Endothelial cell of umbilical vein (primary cell): ENCODE data around the gene IP6K3. TPM values are rescaled to one million over a fixed set of nuclear protein-coding genes. Genes with fewer than 3 reads are reported as not detected.

Experiments
- BruUV-seq: library from RNA; stranded (reverse); fragments of 400-500 nt; replicated peaks from 2 replicates; lab custom pipeline; 2021; lab: Mats Ljungman, UMichigan
- CTCF ChIA-PET: fragments of 300-600, 350-600 bp; sonication (Branson Sonifier 250); formaldehyde crosslinking; loops from one replicate; lab custom pipeline; 2021; ENCODE audit warnings: antibody characterized with exemption, inconsistent platforms; lab: Charles Lee
- POLR2A ChIA-PET: fragments of 300-600, 350-600 bp; sonication (Branson Sonifier 250); formaldehyde crosslinking; loops from one replicate; lab custom pipeline; 2021; ENCODE audit warnings: antibody characterized with exemption, inconsistent platforms; lab: Charles Lee
- DNase-seq: peaks from one replicate; pipeline ENCODE4 v3.0.0-alpha.2; 2011; ENCODE audit warnings: low read depth, low spot score
- FAIRE-seq: peaks from 2 replicates; lab custom pipeline; 2011; peaks lifted over from hg19 to GRCh38; lab: Jason Lieb, UNC
- H2AFZ ChIP-seq: 2 replicates; pipeline ENCODE4 v1.6.0; 2012; ENCODE audit warnings: low read depth, low read length, control low read depth, inconsistent platforms
- H3K27ac ChIP-seq: 2 replicates; pipeline ENCODE4 v1.5.1; 2011; ENCODE audit warnings: low read depth, mild to moderate bottlenecking, control low read depth, low read length, moderate library complexity; ENCODE audit not compliant: insufficient read depth
- H3K27me3 ChIP-seq, 2 experiments: 2 replicates each; pipeline versions ENCODE4 v1.6.0 to v1.6.1; 2011; ENCODE audit warnings: low read length in 2 of 2, mixed read lengths in 1 of 2; ENCODE audit not compliant: control insufficient read depth in 2 of 2, insufficient read depth in 2 of 2
- H3K36me3 ChIP-seq, 2 experiments: 2 replicates in 1 of 2; 3 replicates in 1 of 2; pipeline ENCODE4 v1.5.1; 2011; ENCODE audit warnings: low read length in 2 of 2, mild to moderate bottlenecking in 1 of 2, moderate library complexity in 1 of 2; ENCODE audit not compliant: control insufficient read depth in 2 of 2, insufficient read depth in 2 of 2; ENCODE audit errors: extremely low read depth in 1 of 2
- H3K4me1 ChIP-seq: 3 replicates; pipeline ENCODE4 v1.5.1; 2011; ENCODE audit warnings: mild to moderate bottlenecking, low read length; ENCODE audit not compliant: control insufficient read depth, insufficient read depth; ENCODE audit errors: extremely low read depth
- H3K4me2 ChIP-seq: 2 replicates; pipeline ENCODE4 v1.6.1; 2011; ENCODE audit warnings: low read length, control low read depth, mixed read lengths; ENCODE audit not compliant: insufficient read depth
- H3K4me3 ChIP-seq, 3 experiments: fragments of 200-600 bp in 1 of 3; sonication (generic), shearing (Covaris generic) in 1 of 3; replicated peaks in 1 of 3; 2 replicates each; pipeline ENCODE4 v1.5.1; 2011 to 2016; ENCODE audit warnings: control low read depth in 3 of 3, low read length in 3 of 3, mild to moderate bottlenecking in 2 of 3, inconsistent platforms in 1 of 3, low read depth in 1 of 3, moderate library complexity in 1 of 3; ENCODE audit not compliant: insufficient read depth in 1 of 3
- H3K79me2 ChIP-seq: 2 replicates; pipeline ENCODE4 v1.6.0; 2012; ENCODE audit warnings: low read length, inconsistent platforms; ENCODE audit not compliant: control insufficient read depth, insufficient read depth
- H3K9ac ChIP-seq: replicated peaks from 2 replicates; pipeline ENCODE3; 2011; ENCODE audit warnings: low read length, control low read depth; ENCODE audit not compliant: insufficient read depth; ENCODE audit errors: extremely low read depth
- H3K9me1 ChIP-seq: replicated peaks from 3 replicates; pipeline ENCODE4 v1.6.0; 2011; ENCODE audit warnings: mild to moderate bottlenecking, low read length; ENCODE audit not compliant: control insufficient read depth, insufficient read depth; ENCODE audit errors: extremely low read depth
- H3K9me3 ChIP-seq: replicated peaks from 2 replicates; pipeline ENCODE4 v1.5.1; 2012; ENCODE audit warnings: low read length, inconsistent platforms; ENCODE audit not compliant: control insufficient read depth, insufficient read depth
- H4K20me1 ChIP-seq: replicated peaks from 2 replicates; pipeline ENCODE3; 2011; ENCODE audit warnings: mild to moderate bottlenecking, low read length; ENCODE audit not compliant: control insufficient read depth, insufficient read depth; ENCODE audit errors: extremely low read depth
- EZH2 ChIP-seq: IDR thresholded peaks from 2 replicates; pipeline ENCODE4 v1.6.1; 2012; ENCODE audit warnings: borderline replicate concordance, low read depth, mild to moderate bottlenecking, moderate library complexity, low read length, inconsistent platforms; ENCODE audit not compliant: severe bottlenecking
- FOS ChIP-seq: IDR thresholded peaks from 2 replicates; pipeline ENCODE4 v1.6.1; 2011; ENCODE audit warnings: mild to moderate bottlenecking, low read length, moderate library complexity, borderline replicate concordance; ENCODE audit not compliant: insufficient read depth
- GATA2 ChIP-seq: IDR thresholded peaks from 2 replicates; pipeline ENCODE4 v1.7.0; 2011; ENCODE audit warnings: low read depth, mild to moderate bottlenecking, moderate library complexity, mixed read lengths, low read length; ENCODE audit not compliant: insufficient read length, insufficient read depth
- JUN ChIP-seq: IDR thresholded peaks from 2 replicates; pipeline ENCODE4 v1.6.1; 2011; ENCODE audit warnings: borderline replicate concordance, low read depth; ENCODE audit not compliant: insufficient read length, insufficient read depth
- MYC ChIP-seq: IDR thresholded peaks from one replicate; pipeline ENCODE4 v1.6.1; 2011; ENCODE audit warnings: mild to moderate bottlenecking, low read depth, low read length
- POLR2A ChIP-seq: IDR thresholded peaks from 2 replicates; pipeline ENCODE4 v1.6.1; 2012; ENCODE audit warnings: low read depth, mild to moderate bottlenecking, control low read depth, low read length
- POLR2AphosphoS5 ChIP-seq: IDR thresholded peaks from 2 replicates; pipeline ENCODE4 v1.6.1; 2012; ENCODE audit warnings: low read depth, mild to moderate bottlenecking, control low read depth, low read length, moderate library complexity; ENCODE audit not compliant: insufficient read depth
- dilution Hi-C: fragments of 300-500 bp; cut with MboI; formaldehyde crosslinking; loops from one replicate; pipeline ENCODE4 v1.15.0; 2019; ENCODE audit warnings: low sequenced_read_pairs; ENCODE audit not compliant: extremely low pct_ligation_motif_present
- intact Hi-C: fragments of 100-400 bp; cut with micrococcal nuclease; formaldehyde crosslinking; loops from one replicate; pipeline ENCODE4 v1.10.0; 2022
- polyA plus RNA-seq, 4 experiments: library from polyadenylated mRNA; depleted of rRNA in 3 of 4; stranded (reverse) in 3 of 4; unstranded in 1 of 4; fragments of >200 nt; gene quantifications; 2 replicates each; pipeline versions ENCODE4 v1.2.1 to v1.2.3, GENCODE V29; 2011 to 2012; ENCODE audit warnings: missing spikeins in 1 of 4
- total RNA-seq: library from RNA; stranded (reverse); gene quantifications from 2 replicates; pipeline ENCODE4 v1.2.3, GENCODE V29; 2021
- TF ChIP-seq, protein P1 (sequence below): IDR thresholded peaks from 2 replicates; pipeline ENCODE4 v1.6.1; 2011; ENCODE audit not compliant: insufficient read depth, insufficient read length
- TF ChIP-seq, protein P2 (sequence below), 2 donors: IDR thresholded peaks; 1 replicate in 1 of 2; 2 replicates in 1 of 2; pipeline ENCODE4 v1.5.1; 2011; ENCODE audit warnings: low read length in 2 of 2, mild to moderate bottlenecking in 2 of 2, moderate library complexity in 2 of 2, control low read depth in 1 of 2, inconsistent platforms in 1 of 2, low read depth in 1 of 2; ENCODE audit not compliant: insufficient read depth in 1 of 2; ENCODE audit errors: extremely low read depth in 1 of 2

The IP6K3 gene
- total and polyA plus RNA-seq, 2 donors (not counting 3 experiments of a cell fraction or from before 2014, with no cell fraction given), result not detected

DNA sequence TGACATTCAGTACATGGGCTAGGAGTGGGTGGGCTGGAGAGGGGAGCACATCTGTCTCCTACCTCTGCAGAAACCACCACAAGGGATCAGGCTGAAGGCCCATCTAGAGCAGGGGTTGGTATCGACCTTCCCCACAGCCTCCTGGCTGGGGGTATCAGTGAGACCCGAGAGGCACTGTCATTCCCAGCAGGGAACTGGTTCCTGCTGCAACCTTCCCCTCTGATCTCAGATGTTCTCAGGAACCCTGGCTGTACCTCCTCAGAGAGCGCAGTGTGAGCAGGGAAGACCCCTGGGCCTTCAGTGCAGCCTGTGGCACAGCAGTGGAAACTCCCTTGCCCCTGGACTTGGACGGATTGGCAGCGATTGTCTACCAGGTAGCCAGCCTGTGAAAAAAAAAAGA, 7.8 kb downstream of the IP6K3 start:
- Histone ChIP-seq H3K27me3 (peaks cover 4 to 5% of the 10 kb centered on the region in 2 experiments), H3K9me1 (no peaks in the 10 kb centered on the region), H2AFZ (no peak overlapping the region), H3K4me2 (no peak overlapping the region), H4K20me1 (no peaks in the 10 kb centered on the region), H3K79me2 (no peaks in the 10 kb centered on the region), H3K4me1 (no peaks in the 10 kb centered on the region), H3K9me3 (no peaks in the 10 kb centered on the region), H3K4me3 (no peak overlapping the region), H3K9ac (no peak overlapping the region), H3K27ac (no peak overlapping the region), H3K36me3 (no peaks in the 10 kb centered on the region)
- TF ChIP-seq, protein P1, sequence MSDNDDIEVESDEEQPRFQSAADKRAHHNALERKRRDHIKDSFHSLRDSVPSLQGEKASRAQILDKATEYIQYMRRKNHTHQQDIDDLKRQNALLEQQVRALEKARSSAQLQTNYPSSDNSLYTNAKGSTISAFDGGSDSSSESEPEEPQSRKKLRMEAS, result no peak
- TF ChIP-seq MYC (no peak), JUN (no peak), POLR2A (no peak), FOS (no peak), GATA2 (no peak), POLR2AphosphoS5 (no peak), EZH2 (no peak)
- TF ChIP-seq, protein P2, sequence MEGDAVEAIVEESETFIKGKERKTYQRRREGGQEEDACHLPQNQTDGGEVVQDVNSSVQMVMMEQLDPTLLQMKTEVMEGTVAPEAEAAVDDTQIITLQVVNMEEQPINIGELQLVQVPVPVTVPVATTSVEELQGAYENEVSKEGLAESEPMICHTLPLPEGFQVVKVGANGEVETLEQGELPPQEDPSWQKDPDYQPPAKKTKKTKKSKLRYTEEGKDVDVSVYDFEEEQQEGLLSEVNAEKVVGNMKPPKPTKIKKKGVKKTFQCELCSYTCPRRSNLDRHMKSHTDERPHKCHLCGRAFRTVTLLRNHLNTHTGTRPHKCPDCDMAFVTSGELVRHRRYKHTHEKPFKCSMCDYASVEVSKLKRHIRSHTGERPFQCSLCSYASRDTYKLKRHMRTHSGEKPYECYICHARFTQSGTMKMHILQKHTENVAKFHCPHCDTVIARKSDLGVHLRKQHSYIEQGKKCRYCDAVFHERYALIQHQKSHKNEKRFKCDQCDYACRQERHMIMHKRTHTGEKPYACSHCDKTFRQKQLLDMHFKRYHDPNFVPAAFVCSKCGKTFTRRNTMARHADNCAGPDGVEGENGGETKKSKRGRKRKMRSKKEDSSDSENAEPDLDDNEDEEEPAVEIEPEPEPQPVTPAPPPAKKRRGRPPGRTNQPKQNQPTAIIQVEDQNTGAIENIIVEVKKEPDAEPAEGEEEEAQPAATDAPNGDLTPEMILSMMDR (IDR thresholded peaks at IDR 0.05; ENCODE audit: extremely low read depth in 1 of 2, insufficient read depth in 1 of 2, low read depth in 1 of 2, low read length in 2 of 2), result no peak
- no TSS peak for BruUV-seq
- intact Hi-C loops (no loop called here), dilution Hi-C loops (no loop called here)
- CTCF ChIA-PET, result interaction anchor here (0.7 to 1.2 kb wide), 3 partner anchors 8 to 405 kb away, joined by 3 read pairs; partner anchors contain the start of gene IP6K3
- POLR2A ChIA-PET, result no interaction called here
- FAIRE-seq (no peak), DNase-seq (no peak)
